ENCODE measurements around the gene SH3RF1.

The SH3RF1 gene

DNA sequence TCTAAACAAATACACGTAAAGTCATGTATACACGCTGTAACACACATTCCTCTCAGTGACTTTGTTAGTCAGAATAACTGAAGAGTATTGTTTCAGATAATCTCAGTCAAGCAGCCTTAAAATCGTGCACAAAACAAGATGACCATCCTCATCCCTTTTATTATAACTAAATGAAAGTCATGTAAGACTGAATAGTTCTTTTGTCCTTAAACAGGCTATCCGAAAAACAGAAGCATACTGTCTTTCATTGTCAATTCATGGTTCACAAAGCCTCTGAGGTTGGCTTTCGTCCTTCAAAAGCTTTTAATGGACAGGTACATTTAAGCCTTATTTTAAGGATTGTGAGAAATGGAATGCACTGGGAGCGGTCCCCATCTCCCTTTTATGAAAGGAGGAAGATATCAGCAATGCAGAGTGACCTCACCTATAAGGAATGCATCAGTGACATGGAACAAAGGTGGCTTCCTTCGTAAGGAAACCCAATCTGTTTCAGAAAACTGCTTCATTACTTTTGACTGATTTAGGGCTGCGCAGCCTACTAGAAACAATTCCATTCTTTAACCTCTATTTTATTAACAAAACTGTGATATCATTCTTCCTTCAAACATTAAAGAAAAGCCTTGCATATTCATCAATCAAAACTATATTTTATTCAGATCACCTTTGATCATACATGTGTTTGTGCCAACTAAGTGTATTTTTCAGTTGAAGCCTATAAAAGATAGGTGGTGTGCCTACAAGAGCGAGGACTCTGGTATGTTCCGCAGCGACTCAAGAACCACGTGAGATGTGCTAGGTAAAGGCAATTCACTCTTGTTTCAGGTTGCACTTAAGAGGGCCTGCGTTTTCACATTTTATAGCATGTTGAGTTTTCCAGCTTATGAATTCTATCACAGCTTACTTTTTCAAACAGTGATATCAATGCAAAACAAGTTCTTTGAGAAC is 19.2 kb downstream of the SH3RF1 start:
- DNase-seq (ENCODE audit: low spot score): no peak

DNA sequence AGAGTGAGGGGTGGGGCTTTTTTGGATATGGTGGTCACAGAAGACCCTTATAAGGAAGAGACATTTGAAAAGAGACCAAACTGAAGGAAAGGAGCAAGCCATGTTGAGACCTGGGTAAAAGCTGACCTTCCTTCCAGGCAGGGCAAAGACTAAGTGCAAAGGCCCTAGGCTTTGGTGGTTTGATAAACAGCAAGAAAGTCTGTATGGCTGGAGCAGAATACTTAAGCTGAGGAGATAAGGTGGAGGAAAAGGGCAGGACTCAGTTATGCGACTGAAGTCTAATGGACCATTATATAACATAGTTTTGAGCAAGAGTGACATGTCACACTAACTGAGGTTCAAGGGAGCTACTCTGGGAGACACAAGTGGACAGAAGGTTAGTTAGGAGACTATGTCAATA is 20.0 kb downstream of the SH3RF1 start:
- DNase-seq (ENCODE audit: low spot score): no peak

DNA sequence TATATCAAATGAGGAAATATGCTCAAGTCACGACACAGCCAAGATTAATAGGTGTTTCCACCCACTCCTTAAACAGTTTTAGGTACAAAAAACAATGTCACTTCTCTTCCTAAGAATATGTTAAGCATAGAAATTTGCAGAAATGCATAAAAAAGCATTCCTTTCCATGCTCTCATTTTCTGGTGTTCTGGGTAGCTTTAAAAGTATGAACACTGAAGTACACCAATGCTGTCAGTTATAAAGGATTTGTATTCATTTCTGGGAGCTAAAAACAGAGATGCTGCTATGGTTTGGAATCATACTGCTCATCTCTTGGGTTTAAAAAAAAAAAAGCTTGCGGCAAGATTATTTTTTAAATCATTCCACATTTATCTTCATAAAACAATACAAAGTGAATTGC is 20.8 kb downstream of the SH3RF1 start:
- no peak for DNase-seq (ENCODE audit: low spot score)

DNA sequence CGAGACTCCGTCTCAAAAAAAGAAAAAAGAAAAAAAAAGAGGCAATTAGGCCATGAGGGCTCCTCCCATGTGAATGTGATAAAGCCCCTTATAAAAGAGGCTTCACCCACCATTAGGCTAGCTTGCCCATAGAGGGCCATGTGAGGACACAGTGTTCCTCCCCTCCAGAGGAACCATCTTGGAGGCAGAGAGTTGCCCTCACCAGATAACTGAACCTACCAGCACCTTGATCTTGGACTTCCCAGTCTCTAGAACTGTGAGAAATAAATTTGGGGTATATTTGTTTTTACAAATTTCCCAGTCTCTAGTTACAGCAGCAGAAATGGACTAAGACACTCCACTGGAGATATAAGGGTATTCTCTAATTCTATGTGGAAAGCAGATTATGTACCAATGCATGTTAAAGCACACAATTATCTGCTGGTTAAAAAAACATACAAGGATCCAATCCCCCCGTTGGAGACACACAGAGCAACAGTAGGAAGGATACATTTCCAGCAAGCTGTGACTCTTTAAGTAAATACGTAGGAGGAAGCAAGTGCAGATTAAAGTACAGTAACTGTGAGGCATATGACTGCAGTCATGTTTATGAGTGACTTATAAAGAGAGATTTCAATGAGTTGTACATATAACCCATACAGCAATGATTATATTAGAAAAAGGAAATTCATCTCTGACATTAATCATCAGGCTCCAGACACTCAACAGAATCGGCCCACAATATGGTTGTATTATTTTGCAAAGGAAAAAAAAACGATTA is 21.4 kb downstream of the SH3RF1 start:
- DNase-seq (ENCODE audit: low spot score): no peak

DNA sequence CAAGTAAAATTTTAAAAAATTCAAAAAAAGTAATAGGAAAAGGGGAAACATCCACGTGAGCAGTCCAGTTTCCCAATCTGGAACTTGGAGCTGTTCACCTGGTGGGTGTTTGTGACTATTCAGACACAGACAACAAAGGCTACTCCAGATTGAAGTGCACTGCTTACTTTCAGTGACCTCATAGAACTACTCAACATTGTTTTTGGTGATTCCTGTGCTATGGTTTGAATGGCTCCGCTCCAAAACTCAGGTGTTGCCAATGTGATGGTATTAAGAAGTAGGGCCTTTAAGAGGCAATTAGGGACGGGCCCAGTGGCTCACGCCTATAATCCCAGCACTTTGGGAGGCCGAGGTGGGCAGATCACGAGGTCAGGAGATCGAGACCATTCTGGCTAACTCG is 22.1 kb downstream of the SH3RF1 start:
- no peak for DNase-seq (ENCODE audit: low spot score)

DNA sequence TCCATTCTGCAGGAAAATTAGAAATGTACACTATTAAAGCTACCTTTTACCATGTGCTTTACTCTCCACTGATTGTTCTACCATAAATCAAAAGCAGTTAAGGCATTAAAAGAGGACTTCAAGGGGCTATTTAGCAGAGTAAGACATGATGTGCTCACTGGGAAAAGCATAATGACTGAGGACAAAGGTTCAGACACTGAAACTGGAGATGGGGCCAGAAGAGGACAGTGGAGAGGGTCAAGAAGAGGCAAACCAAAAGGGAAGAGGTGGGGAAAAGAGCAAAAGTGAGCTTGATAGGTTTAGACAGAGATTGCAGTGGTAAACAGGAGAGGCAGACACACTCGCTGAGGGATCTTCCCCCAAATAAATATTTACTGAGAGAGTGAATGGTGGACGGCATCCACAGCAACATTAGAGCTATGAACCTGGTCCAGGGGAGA is 23.8 kb downstream of the SH3RF1 start:
- DNase-seq (ENCODE audit: low spot score): no peak

DNA sequence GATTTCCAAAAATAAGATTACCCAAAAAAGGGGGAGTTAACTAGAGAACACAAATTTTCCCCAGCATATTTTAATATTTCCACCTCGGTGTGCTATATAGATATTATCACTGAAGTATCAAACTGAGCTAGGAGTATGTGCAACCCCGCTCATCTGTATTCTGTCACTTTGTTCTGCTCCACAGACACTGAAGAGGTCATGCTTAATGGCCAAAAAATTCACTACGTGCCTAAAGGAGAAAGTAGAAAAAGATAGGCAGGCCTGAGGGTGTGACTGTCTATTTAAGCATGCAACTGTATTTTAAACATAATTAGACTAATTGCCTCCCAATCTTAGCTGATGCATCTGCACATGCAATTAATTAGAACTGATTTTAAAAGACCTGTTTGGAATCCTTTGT is 24.5 kb downstream of the SH3RF1 start:
- no peak for DNase-seq (ENCODE audit: low spot score)

DNA sequence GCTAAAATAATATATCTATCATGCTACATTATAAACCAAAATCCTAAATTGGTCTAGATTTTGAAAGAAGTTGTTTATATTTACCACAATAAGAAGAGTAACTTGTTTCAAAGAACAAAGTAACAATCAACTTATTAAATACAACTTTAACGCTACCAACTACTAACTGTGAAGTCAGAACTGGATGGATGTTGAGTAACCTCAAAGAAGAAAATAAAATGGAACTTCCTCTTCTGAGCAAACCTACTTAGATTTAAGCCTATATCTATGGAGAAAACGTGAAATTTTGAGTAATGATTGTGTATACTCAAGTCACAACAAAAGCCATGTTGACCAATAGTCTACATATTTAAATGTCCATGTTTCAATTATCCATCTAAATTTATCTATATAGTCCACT is 25.7 kb downstream of the SH3RF1 start:
- DNase-seq (ENCODE audit: low spot score): no peak

DNA sequence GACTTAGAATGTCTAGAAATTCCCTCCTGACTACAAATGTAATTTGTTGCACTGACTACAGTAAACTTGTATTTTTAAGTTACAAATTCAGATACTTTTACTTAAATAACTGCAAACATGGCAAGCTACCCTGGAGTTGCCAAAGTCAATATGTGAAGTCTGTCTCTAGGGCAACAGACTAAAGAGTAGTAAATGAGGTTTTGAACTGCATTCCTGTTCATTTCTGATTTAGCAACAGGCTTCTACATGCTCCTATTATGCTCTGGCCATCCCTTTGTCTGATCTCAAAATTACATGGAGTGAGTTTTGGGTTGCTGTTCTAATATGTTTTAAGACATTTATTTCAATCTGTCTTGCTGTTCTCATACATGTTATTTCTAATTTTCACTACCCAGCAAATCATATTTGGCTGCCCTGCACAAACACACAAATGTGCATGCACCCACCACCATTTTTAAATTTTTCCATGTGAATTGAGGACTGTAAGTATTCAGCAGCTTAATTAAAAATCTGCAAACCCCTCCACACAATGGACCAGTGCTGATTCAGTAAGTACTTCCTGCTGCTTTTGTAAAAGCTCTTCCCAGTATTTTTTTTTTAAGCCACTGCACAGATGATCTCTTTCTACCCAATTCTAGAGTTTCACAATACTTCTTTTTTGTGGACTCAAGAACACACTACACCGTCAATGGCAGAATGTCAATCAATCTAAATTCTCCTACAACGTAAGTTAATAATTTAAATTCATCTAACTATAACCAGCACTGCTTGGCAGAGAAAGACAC is 26.7 kb downstream of the SH3RF1 start:
- DNase-seq (ENCODE audit: low spot score): peak; percentile 50

DNA sequence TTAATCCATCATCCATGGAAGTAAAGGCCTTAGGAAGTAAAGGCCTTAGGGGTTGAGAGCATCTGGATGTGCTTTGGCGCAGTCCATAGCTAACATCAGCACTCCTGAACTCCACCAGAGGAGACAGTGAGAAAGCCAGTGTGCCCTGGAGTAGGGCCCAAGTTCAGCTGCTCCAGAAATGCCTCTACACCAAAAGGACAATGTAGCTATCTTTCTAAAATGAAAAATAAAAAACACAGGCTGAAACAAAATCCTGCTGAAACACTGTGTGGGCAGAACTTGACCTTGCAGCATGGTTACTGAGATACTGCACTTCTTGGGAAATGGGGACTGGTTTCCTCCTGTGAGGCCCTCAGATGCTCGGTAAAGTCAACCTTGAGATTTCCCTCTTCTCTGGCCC is 29.3 kb downstream of the SH3RF1 start:
- DNase-seq (ENCODE audit: low spot score): no peak

DNA sequence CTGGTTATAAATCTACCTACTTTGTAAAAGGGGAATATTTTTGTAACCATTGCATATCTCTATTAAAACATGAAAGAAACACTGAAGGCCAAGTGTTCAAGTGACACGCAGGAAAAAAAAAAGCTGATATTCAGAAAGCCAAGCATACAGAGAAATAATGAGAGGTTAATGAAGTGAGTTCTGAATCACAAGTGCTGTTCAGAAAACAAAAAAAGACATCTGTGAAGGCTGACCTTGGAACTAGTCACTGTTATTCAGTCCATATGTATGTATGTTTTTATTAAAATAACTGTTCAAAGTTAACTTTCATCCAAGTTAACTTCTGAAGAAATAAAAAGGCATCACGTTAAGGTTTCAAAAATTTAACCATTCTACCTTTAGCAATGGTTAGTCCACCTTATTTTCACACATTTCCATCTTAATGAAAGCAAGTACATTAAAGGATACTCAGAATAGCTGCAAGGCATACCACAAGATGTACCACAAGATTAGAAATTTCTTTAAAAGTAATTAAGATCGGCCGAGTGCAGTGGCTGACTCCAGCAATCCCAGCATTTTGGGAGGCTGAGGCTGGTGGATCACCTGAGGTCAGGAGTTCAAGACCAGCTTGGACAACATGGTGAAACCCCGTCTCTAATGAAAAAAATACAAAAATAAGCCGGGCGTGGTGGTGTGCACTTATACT is 31.4 kb downstream of the SH3RF1 start:
- no peak for DNase-seq (ENCODE audit: low spot score)

DNA sequence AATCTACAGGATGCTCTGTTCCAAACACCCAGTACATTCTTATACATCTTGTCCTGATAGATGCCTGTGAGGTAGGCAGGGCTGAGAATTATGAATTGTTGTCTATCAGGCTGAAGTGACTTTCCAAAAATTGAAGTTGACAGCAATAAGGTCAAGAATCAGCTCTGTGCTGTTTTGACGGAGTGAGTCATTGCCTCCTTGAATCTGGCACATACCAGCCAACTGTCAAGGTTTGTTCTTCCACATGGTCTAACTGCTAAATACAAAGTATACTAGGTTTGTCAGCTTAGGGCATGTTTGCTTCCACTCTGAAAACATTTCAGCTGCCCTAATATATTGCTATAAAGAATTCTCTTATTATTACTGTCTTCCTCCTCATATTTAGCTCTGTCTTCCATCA is 32.3 kb downstream of the SH3RF1 start:
- DNase-seq (ENCODE audit: low spot score): peak; percentile 17

DNA sequence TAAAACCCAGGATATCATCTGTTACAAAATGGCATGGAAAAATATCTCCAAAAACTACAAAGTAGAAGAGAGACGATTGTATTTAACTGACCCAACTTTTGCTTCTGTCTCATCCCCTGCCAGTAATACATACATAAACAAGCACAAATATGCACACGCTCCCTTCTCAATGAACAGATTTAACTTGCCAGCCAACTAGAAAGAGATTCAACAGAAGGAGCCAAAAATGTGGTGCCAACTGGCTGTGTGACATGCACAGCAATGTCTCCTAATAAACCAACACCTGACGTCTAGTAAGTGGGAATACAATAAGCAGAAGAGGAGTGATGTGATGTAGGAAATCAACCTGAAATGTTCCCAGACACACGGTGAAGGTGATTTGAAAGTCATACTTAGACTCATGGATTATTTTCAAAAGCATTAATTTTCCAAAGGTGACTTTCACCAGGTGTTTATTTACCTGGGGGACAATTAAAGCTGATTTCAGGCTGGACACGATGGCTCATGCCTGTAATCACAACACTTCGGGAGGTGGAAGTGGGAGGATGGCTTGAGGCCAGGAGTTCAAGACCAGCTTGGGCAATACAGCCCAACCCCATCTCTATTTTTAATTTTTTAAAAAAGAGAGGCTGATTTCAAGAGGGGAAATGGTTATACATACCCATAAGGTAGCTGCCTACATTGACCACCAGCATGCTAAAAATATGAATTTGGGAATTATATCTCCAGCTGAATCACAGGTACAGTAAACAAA is 33.7 kb downstream of the SH3RF1 start:
- DNase-seq (ENCODE audit: low spot score): no peak

DNA sequence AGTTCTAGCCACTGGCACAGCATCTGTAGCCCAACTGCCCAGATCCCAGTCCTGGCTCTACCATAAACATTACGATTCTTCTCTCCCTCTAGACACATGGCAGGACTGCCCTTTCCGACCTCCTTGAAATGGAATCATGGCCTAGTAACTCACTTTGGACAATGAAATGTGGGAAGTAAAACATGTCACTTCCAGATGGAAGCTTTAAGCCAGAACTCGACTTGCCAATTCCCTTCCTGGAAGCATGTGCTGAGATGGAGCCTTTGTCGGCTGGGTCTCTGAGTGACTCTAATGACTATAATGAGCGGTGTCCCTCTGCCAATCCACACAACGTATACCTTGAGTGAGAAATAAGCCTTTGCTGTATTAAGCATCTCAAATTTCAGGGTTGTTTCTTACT is 34.7 kb downstream of the SH3RF1 start:
- no peak for DNase-seq (ENCODE audit: low spot score)

DNA sequence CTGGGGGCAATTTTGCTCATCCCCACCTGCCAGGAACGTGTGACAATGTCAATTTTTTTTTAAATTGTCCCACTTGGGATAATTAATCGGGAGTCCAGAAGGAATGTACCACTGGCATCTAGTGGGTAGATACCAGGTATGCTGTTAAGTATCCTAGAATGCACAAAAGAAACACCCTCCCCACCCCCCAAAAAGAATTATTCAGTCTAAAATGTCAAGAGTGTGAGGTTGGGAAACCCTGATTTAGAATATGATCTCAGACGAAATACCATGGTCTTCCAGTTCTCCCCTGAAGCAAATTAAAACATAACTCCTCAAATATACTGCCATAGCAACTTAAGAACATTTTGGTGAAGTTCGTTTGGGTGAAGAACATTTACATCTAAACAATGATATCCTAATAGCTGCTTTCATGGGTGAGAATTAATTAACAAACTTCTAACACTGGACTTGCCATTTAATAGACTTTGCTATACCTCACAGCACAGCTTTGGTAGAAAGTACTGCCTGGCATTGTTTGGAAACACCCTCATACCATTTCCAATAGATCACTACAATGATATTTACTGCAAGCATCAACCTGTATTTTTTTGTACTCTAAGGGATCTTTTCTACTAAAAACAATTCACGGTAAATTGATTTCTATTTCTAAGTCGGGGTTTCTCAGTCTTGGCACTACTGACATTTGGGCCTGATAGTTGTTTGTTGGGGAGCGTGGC is 36.5 kb downstream of the SH3RF1 start:
- DNase-seq (ENCODE audit: low spot score): no peak

DNA sequence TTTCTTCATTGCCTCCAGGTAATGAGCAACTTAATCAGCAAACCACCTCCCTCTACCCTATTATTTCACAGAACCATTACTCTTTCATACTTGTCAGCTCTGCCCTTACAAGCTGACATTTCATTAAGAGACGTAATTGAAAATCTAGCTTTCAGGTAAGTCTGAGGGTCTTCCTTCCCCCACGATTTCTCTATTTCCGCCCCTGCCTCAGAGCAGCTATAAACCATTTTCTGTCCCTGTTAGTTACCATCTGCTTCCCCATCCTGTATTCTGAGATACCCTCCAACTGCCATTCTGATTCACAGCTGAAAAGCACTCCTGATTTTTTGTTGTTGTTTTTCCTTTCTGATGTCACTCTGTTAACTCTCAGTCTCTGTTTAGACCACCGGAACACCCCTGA is 37.1 kb downstream of the SH3RF1 start:
- DNase-seq (ENCODE audit: low spot score): no peak

DNA sequence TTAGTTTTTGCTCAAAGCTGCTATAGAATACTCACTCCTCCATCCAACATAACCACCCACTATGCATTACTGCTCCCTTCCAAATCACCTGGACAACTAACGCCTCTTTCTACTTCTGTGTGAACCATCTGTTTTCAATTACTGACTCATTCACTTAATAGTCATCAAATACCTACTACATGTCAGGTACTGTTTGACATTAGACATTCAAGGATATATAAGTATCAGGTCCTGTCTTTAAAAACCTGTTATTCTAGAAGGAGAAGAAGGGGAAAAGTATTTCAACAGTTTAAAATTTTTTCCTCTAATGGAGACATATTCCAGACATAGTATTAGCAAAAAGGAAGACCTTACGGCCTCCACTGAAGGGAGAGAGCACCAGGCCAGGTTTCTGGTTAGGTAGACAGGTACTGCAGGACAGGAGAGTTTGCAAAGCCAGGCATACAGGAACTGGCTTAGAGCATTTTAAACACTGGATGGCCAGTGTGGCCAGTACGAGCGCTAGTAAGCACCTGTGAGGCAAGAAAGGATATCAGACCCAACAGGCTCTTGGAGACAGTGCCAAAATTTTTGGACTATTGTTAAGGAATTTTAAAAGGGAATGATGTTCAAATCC is 39.0 kb downstream of the SH3RF1 start:
- DNase-seq (ENCODE audit: low spot score): no peak

DNA sequence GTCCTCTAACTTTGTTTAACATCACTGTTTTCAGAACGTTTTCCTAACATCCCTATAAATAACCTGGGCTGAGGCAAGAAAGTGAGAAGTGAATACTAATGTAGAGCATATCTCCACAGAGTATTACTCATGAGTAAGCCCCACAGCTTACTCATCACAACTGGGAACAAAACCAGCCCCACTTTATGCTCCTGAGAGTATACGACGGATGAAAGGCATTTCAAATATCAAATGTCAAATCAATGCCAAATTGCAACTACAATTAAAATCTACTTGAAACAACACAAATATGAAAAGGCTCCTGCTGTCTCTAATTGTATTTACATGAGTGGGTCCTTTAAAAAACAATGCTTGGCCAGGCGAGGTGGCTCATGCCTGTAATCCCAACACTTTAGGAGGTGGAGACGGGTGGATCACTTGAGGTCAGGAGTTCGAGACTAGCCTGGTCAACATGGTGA is 41.2 kb downstream of the SH3RF1 start:
- peak; percentile 80 for DNase-seq (ENCODE audit: low spot score)

DNA sequence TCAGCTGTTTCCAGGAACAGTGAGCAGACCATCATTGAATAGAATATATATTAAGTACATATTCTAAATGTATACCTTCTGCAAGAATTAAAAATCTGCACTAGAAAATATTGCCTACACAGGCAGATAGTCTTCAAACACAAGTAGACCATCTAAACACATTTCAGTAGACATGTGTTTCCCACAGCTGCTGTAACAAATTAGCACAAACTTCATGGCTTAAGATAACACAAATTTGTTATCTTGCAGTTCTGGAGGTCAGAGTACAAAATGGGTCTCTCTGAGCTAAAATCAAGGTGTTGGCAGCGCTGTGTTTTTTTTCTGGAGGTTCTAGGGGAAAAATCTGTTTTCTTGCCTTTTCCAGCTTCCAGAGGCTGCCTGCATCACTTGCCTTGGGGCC is 42.7 kb downstream of the SH3RF1 start:
- no peak for DNase-seq (ENCODE audit: low spot score)

DNA sequence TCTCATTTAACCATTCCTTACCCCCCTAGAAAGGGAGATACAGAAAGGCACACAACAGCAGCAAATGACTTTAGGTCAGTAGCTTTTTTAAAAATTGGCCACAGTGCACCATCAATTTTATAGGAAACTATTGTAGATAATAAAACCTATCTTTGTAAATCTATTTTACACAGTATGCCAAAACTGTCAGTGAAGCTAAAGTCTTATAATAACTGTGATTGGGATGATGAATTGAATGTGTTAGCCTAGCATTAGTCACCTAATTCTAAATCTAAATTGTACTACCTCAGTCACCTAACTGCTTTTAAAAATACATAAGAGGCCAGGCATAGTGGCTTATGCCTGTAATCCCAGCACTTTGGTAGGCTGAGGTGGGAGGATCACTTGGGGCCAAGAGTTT is 44.2 kb downstream of the SH3RF1 start:
- DNase-seq (ENCODE audit: low spot score): no peak

All from GM03348 (cell line).